ENCODE measurements around the gene PFDN2. TPM values are rescaled to one million over a fixed set of nuclear protein-coding genes. Genes with fewer than 3 reads are reported as not detected.

The PFDN2 gene
- total RNA-seq, 1 experiment from 2014 or later, result 34.1 TPM

DNA sequence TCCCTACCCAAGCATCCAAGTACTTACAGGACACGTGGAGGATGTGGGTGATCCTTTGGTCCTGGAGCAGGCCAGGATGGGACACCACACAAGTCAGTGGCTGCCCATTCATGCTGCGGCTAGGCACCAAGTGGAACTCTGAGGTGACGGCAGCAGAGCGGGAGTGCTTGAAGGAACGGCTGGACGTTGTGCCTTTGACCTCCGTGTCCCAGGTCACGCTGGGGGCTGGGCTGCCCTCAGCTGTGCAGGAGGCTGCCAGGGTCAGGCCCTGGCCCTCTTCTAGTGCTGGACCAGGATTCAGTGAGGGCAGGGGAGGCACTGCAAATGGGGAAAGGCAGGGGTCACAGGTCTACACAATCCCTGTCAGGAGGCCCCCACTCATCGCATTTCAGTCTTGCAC, 40.4 kb downstream of the PFDN2 start:
- Histone ChIP-seq H3K4me1 (ENCODE audit: low read length) (no peaks in the 10 kb centered on the region), H3K9me2 (replicated peaks; ENCODE audit: insufficient read depth, low read length) (no peaks in the 10 kb centered on the region), H2AFZ (ENCODE audit: low read length) (no peak overlapping the region), H3K27me3 (ENCODE audit: low read length) (no peaks in the 10 kb centered on the region), H3K27ac (ENCODE audit: low read length) (no peak overlapping the region), H3K9ac (ENCODE audit: low read length) (no peak overlapping the region), H3K4me3 (ENCODE audit: low read length) (no peak overlapping the region), H3K36me3 (ENCODE audit: insufficient read depth, low read length) (no peaks in the 10 kb centered on the region), H3K9me3 (ENCODE audit: low read length) (no peaks in the 10 kb centered on the region), H4K20me1 (ENCODE audit: insufficient read depth, low read depth, low read length) (no peaks in the 10 kb centered on the region), H3K4me2 (ENCODE audit: low read depth, low read length, poor library complexity, severe bottlenecking) (no peak overlapping the region), H3K79me2 (ENCODE audit: low read length) (no peaks in the 10 kb centered on the region)
- no peak for DNase-seq

DNA sequence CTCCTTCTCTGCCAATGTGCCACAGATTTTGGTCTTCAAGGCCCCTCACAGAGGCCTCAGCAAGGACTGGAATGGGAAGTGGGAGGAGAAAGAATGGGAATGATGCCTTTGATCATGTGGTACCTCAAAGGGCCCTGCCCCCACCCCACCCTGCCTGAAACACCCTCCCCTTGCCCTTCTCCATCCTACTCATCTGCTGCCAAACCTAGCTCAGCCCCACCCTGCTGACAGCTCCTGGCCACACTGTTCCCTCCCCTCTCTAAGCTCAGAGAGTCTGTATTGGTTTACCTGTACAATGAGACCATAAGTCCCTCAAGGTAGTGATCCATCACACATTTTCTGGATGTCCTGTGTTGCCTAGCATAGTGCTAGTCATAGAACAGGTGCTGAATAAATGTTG, 41.4 kb downstream of the PFDN2 start:
- Histone ChIP-seq H3K27ac (ENCODE audit: low read length) (no peak overlapping the region), H3K4me2 (ENCODE audit: low read depth, low read length, poor library complexity, severe bottlenecking) (no peak overlapping the region), H3K4me1 (ENCODE audit: low read length) (no peaks in the 10 kb centered on the region), H3K36me3 (ENCODE audit: insufficient read depth, low read length) (no peaks in the 10 kb centered on the region), H3K4me3 (ENCODE audit: low read length) (no peak overlapping the region), H3K9me2 (replicated peaks; ENCODE audit: insufficient read depth, low read length) (no peaks in the 10 kb centered on the region), H3K9me3 (ENCODE audit: low read length) (no peaks in the 10 kb centered on the region), H2AFZ (ENCODE audit: low read length) (no peak overlapping the region), H3K9ac (ENCODE audit: low read length) (no peak overlapping the region), H4K20me1 (ENCODE audit: insufficient read depth, low read depth, low read length) (no peaks in the 10 kb centered on the region), H3K79me2 (ENCODE audit: low read length) (no peaks in the 10 kb centered on the region), H3K27me3 (ENCODE audit: low read length) (no peaks in the 10 kb centered on the region)
- DNase-seq, result no peak

DNA sequence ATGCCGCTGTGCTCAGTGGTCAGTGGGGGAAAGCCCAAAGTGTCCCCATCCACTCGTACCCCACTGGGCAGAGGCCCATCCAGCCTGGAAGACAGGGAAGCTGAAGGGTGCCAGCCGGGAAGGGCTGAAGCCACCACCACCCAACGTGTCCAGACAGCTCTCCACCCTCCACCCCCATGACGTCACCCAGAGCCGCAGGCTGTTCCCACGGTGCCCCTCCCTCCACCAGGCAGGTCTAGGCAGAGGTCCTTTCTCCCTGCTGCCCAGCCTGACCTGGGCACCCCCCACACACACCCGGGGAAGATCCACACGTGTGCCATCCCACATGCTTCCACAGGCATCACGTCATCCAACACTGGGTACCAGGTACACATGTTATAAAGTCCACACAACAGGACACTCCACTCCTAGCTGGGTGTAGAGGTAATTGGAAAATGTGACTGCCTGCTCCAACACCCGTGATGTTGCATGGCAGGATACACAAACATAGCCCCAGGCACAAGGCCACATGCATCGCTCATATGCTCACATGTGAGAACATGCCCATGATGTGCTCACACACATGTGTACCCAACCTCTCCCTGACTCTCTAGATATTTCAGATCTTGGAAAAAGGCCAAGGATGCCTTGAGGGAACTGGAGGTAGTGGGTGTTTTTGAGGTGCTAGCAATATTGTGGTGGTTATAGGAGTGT, 43.0 kb downstream of the PFDN2 start:
- H2AFZ ChIP-seq (ENCODE audit: low read length), result no peak overlapping the region
- H3K79me2 ChIP-seq (ENCODE audit: low read length), result 0 out of 2 replicates have a peak, but pooled peaks cover 3% of the 10 kb centered on the region
- H3K36me3 ChIP-seq (ENCODE audit: insufficient read depth, low read length), result no peaks in the 10 kb centered on the region
- H3K4me3 ChIP-seq (ENCODE audit: low read length), result no peak overlapping the region
- H3K4me2 ChIP-seq (ENCODE audit: low read depth, low read length, poor library complexity, severe bottlenecking), result no peak overlapping the region
- H3K9ac ChIP-seq (ENCODE audit: low read length), result no peak overlapping the region
- no peaks in the 10 kb centered on the region for H3K9me3 ChIP-seq (ENCODE audit: low read length)
- H3K27ac ChIP-seq (ENCODE audit: low read length), result no peak overlapping the region
- no peaks in the 10 kb centered on the region for H3K9me2 ChIP-seq (replicated peaks; ENCODE audit: insufficient read depth, low read length)
- H3K27me3 ChIP-seq (ENCODE audit: low read length), result no peaks in the 10 kb centered on the region
- no peaks in the 10 kb centered on the region for H4K20me1 ChIP-seq (ENCODE audit: insufficient read depth, low read depth, low read length)
- no peak for DNase-seq
- peaks cover 10% of the 10 kb centered on the region for H3K4me1 ChIP-seq (ENCODE audit: low read length)

GRCh38 chr1:161073474-161074121, 44.2 kb downstream of the PFDN2 start:
- H3K4me2 ChIP-seq (ENCODE audit: low read depth, low read length, poor library complexity, severe bottlenecking), result no peak overlapping the region
- H4K20me1 ChIP-seq (ENCODE audit: insufficient read depth, low read depth, low read length), result no peaks in the 10 kb centered on the region; the same call in 1 of the 2 replicates
- H3K9me3 ChIP-seq (ENCODE audit: low read length), result no peaks in the 10 kb centered on the region
- no peak overlapping the region for H3K27ac ChIP-seq (ENCODE audit: low read length)
- H3K36me3 ChIP-seq (ENCODE audit: insufficient read depth, low read length), result no peaks in the 10 kb centered on the region
- peak; percentile 52 for DNase-seq
- H3K9ac ChIP-seq (ENCODE audit: low read length), result no peak overlapping the region
- H3K9me2 ChIP-seq (replicated peaks; ENCODE audit: insufficient read depth, low read length), result no peaks in the 10 kb centered on the region
- peaks cover 13% of the 10 kb centered on the region for H3K4me1 ChIP-seq (ENCODE audit: low read length)
- peaks cover 14% of the 10 kb centered on the region for H3K79me2 ChIP-seq (ENCODE audit: low read length)
- no peaks in the 10 kb centered on the region for H3K27me3 ChIP-seq (ENCODE audit: low read length)
- H3K4me3 ChIP-seq (ENCODE audit: low read length), result no peak overlapping the region
- H2AFZ ChIP-seq (ENCODE audit: low read length), result no peak overlapping the region

- H4K20me1 ChIP-seq (ENCODE audit: insufficient read depth, low read depth, low read length), result no peaks in the 10 kb centered on the region; the same call in 1 of the 2 replicates
- H3K36me3 ChIP-seq (ENCODE audit: insufficient read depth, low read length), result no peaks in the 10 kb centered on the region
- H3K9ac ChIP-seq (ENCODE audit: low read length), result no peak overlapping the region
- no peak overlapping the region for H2AFZ ChIP-seq (ENCODE audit: low read length)
- H3K4me3 ChIP-seq (ENCODE audit: low read length), result no peak overlapping the region
- H3K79me2 ChIP-seq (ENCODE audit: low read length), result peaks cover 21% of the 10 kb centered on the region
- H3K9me2 ChIP-seq (replicated peaks; ENCODE audit: insufficient read depth, low read length), result no peaks in the 10 kb centered on the region
- no peak overlapping the region for H3K27ac ChIP-seq (ENCODE audit: low read length)
- no peaks in the 10 kb centered on the region for H3K9me3 ChIP-seq (ENCODE audit: low read length)
- no peaks in the 10 kb centered on the region for H3K27me3 ChIP-seq (ENCODE audit: low read length)
- DNase-seq, result no peak
- H3K4me1 ChIP-seq (ENCODE audit: low read length), result peaks cover 20% of the 10 kb centered on the region
- no peak overlapping the region for H3K4me2 ChIP-seq (ENCODE audit: low read depth, low read length, poor library complexity, severe bottlenecking)
These were observed 44.9 kb downstream of the PFDN2 start for GRCh38 chr1:161072751-161073449.

DNA sequence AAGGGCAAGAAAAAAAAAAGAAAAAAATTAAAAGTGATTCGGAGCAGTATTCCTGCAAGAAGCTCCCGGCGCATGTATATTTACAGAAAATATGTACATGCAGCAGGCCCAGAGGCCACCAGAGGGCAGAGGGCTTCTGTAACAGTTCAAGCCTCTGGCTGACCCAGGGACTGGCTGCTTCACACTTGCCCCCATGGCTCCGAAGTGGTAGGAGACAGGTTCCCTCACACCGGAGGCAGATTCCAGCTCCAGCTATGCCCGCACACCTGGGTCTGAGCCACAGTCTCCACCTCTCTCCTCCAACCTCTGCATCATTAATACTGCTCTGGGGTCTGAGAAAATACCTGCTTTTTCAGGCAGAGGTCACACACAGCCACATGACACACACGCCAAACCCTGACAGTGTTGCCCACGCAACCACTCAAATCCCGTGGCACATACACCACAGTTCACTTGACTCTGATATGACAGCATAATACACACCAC, 45.9 kb downstream of the PFDN2 start:
- Histone ChIP-seq H3K27me3 (ENCODE audit: low read length) (no peaks in the 10 kb centered on the region), H3K9ac (ENCODE audit: low read length) (no peak overlapping the region), H3K4me3 (ENCODE audit: low read length) (no peak overlapping the region), H2AFZ (ENCODE audit: low read length) (no peak overlapping the region), H3K4me2 (ENCODE audit: low read depth, low read length, poor library complexity, severe bottlenecking) (no peak overlapping the region), H3K27ac (ENCODE audit: low read length) (no peak overlapping the region), H4K20me1 (ENCODE audit: insufficient read depth, low read depth, low read length) (no peaks in the 10 kb centered on the region; the same call in 1 of the 2 replicates), H3K79me2 (ENCODE audit: low read length) (peaks cover 30% of the 10 kb centered on the region), H3K4me1 (ENCODE audit: low read length) (peaks cover 26% of the 10 kb centered on the region), H3K9me3 (ENCODE audit: low read length) (no peaks in the 10 kb centered on the region), H3K36me3 (ENCODE audit: insufficient read depth, low read length) (peaks cover 2% of the 10 kb centered on the region; the same call in 1 of the 2 replicates), H3K9me2 (replicated peaks; ENCODE audit: insufficient read depth, low read length) (no peaks in the 10 kb centered on the region)
- DNase-seq, result peak; percentile 78

- peaks cover 6% of the 10 kb centered on the region; the same call in 1 of the 2 replicates for H3K36me3 ChIP-seq (ENCODE audit: insufficient read depth, low read length)
- H3K9ac ChIP-seq (ENCODE audit: low read length), result no peak overlapping the region
- no peak overlapping the region for H3K4me3 ChIP-seq (ENCODE audit: low read length)
- H4K20me1 ChIP-seq (ENCODE audit: insufficient read depth, low read depth, low read length), result no peaks in the 10 kb centered on the region; the same call in 1 of the 2 replicates
- H2AFZ ChIP-seq (ENCODE audit: low read length), result 0 out of 2 replicates have a peak overlapping the region, but pooled peaks have one; percentile 76
- no peaks in the 10 kb centered on the region for H3K9me3 ChIP-seq (ENCODE audit: low read length)
- H3K79me2 ChIP-seq (ENCODE audit: low read length), result peaks cover 41% of the 10 kb centered on the region
- no peaks in the 10 kb centered on the region for H3K9me2 ChIP-seq (replicated peaks; ENCODE audit: insufficient read depth, low read length)
- H3K27me3 ChIP-seq (ENCODE audit: low read length), result no peaks in the 10 kb centered on the region
- DNase-seq, result no peak
- H3K27ac ChIP-seq (ENCODE audit: low read length), result peak overlapping the region; percentile 94; the same call in 1 of the 2 replicates
- peaks cover 30% of the 10 kb centered on the region for H3K4me1 ChIP-seq (ENCODE audit: low read length)
- peak overlapping the region; percentile 98 for H3K4me2 ChIP-seq (ENCODE audit: low read depth, low read length, poor library complexity, severe bottlenecking)
These were observed 47.1 kb downstream of the PFDN2 start for GRCh38 chr1:161070761-161071160.
